SJSA1 (cell line): Measurements from ENCODE around the gene PANX1. TPM values are rescaled to one million over a fixed set of nuclear protein-coding genes. Genes with fewer than 3 reads are reported as not detected.

Source experiments
- DNase-seq, 2 experiments: peaks; one replicate each; pipeline ENCODE4 v3.0.0-alpha.2; 2015 to 2020; ENCODE audit warnings: low spot score in 2 of 2, low read depth in 1 of 2
- H3K27ac ChIP-seq: fragments of 250-450 bp; sonication (Bioruptor Pico); 2 replicates; pipeline ENCODE4 v1.5.1; 2020; ENCODE audit warnings: mild to moderate bottlenecking, moderate library complexity
- H3K27me3 ChIP-seq: fragments of 250-450 bp; sonication (Bioruptor Pico); replicated peaks from 2 replicates; pipeline ENCODE4 v1.5.1; 2020; ENCODE audit warnings: mild to moderate bottlenecking, moderate library complexity
- H3K36me3 ChIP-seq: fragments of 250-450 bp; sonication (Bioruptor Pico); 2 replicates; pipeline ENCODE4 v1.5.1; 2020; ENCODE audit warnings: mild to moderate bottlenecking
- H3K4me1 ChIP-seq: fragments of 250-450 bp; sonication (Bioruptor Pico); replicated peaks from 2 replicates; pipeline ENCODE4 v1.6.1; 2021; ENCODE audit warnings: mild to moderate bottlenecking
- H3K4me3 ChIP-seq: fragments of 250-450 bp; sonication (Bioruptor Pico); 2 replicates; pipeline ENCODE4 v1.5.1; 2020; ENCODE audit warnings: mild to moderate bottlenecking
- H3K9me3 ChIP-seq: fragments of 250-450 bp; sonication (Bioruptor Pico); replicated peaks from 2 replicates; pipeline ENCODE4 v1.5.1; 2020; ENCODE audit warnings: mild to moderate bottlenecking
- total RNA-seq: library from RNA; depleted of rRNA; stranded (reverse); fragments of >200 nt; shearing (Covaris generic); gene quantifications from 2 replicates; pipeline ENCODE4 v1.2.3, GENCODE V29; 2014

The PANX1 gene
- total RNA-seq, 1 experiment from 2014 or later: 36.9 TPM

DNA sequence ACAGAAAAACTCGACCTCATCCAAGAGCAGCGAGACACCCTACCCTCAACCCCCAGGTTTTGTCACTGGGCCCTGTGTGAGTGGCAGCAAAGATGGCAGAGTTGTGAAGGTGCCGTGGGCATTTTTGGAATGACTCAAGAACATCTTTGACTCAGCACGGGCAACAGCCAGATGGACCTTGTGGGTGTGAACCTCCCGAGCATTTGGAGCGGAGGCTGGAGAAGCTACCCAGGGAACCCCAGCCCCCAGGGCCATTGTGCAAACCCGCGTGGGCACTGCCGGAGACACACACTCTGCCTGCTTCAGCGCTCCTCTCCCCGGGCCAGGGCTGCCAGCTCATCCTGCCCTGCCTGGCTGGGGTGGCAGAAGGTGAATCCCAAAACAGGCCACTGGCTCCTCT lies 66.1 kb downstream of the PANX1 start:
- no peaks in the 10 kb centered on the region for H3K27me3 ChIP-seq
- H3K4me1 ChIP-seq: peaks cover 2% of the 10 kb centered on the region
- no peak for DNase-seq
- H3K36me3 ChIP-seq: no peaks in the 10 kb centered on the region
- H3K4me3 ChIP-seq: no peak overlapping the region
- no peak overlapping the region for H3K27ac ChIP-seq
- no peaks in the 10 kb centered on the region for H3K9me3 ChIP-seq

DNA sequence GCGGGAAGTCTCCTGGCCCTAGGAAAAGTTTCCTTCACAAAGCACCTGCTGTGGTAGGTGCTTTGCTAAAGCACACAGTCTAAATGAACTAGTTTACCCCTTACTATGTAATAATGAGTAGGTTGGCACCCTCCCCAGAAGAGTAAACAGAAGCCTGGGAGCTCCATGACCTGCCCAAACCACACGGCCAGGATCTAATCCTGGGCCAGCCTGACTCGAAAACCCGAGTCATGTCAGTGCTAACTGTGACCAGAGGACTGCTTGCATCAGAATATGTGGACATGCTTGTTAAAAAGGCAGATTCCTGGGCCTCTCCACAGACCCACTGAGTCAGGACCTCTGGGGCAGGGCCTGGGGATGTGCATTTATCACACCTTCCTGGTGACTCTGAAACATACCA lies 67.7 kb downstream of the PANX1 start:
- Histone ChIP-seq H3K36me3 (no peaks in the 10 kb centered on the region), H3K4me3 (no peak overlapping the region), H3K27me3 (no peaks in the 10 kb centered on the region), H3K4me1 (peaks cover 16% of the 10 kb centered on the region), H3K27ac (no peak overlapping the region), H3K9me3 (no peaks in the 10 kb centered on the region)
- no peak for DNase-seq

DNA sequence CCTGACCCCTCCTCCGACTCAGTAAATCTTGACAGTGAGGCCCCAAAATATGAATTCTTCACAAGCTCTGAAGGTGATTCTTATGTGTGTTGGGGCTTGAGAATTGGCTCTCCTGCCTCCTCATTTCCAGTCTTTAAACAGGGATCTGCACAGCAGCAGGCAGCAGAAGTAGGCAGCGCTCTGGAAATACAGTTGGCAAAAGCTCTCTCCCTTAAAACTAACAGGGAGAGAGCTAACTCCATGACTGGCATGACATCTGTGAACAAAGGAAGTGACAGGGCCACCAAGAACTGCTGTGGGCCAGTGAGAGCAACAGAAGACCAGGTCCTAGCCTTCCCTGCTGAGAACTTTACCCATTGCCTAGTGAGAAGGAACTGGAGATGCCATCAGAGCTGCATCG lies 70.1 kb downstream of the PANX1 start:
- Histone ChIP-seq H3K4me1 (peaks cover 19% of the 10 kb centered on the region), H3K27ac (no peak overlapping the region), H3K4me3 (no peak overlapping the region), H3K36me3 (no peaks in the 10 kb centered on the region), H3K9me3 (no peaks in the 10 kb centered on the region), H3K27me3 (no peaks in the 10 kb centered on the region)
- no peak for DNase-seq

- no peak overlapping the region for H3K4me3 ChIP-seq
- peaks cover 19% of the 10 kb centered on the region for H3K4me1 ChIP-seq
- no peaks in the 10 kb centered on the region for H3K9me3 ChIP-seq
- H3K27me3 ChIP-seq: no peaks in the 10 kb centered on the region
- peak overlapping the region; percentile 24; the same call in 1 of the 2 replicates for H3K27ac ChIP-seq
- DNase-seq: no peak
- H3K36me3 ChIP-seq: no peaks in the 10 kb centered on the region
These were observed 70.8 kb downstream of the PANX1 start for GRCh38 chr11:94199136-94200130.

GRCh38 chr11:94201004-94201465 lies 72.4 kb downstream of the PANX1 start:
- no peaks in the 10 kb centered on the region for H3K27me3 ChIP-seq
- H3K27ac ChIP-seq: 0 out of 2 replicates have a peak overlapping the region, but pooled peaks have one; percentile 8
- H3K4me3 ChIP-seq: no peak overlapping the region
- no peaks in the 10 kb centered on the region for H3K9me3 ChIP-seq
- DNase-seq: peak; percentile 66 to 67
- no peaks in the 10 kb centered on the region for H3K36me3 ChIP-seq
- peaks cover 19% of the 10 kb centered on the region for H3K4me1 ChIP-seq

DNA sequence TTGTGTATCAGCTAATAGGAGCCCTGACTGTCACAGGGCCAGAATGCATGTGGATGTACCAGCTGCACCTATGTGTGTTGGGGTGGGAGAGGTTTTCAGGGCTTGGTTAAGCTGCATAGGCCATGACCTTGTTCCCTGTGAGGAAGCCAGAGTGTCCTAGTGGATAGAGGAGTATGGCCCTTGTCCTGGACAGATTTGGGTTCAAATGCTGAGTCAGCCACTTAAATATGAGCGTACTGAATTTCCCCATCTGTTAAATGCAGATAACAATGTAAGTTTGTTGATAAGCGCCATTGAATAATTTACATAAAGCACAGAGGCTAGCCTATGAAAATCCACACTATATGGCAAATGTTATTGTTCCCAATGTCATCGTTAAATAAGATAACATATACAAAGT lies 74.4 kb downstream of the PANX1 start:
- DNase-seq: no peak
- H3K4me3 ChIP-seq: no peak overlapping the region
- H3K9me3 ChIP-seq: no peaks in the 10 kb centered on the region
- H3K27ac ChIP-seq: no peak overlapping the region
- no peaks in the 10 kb centered on the region for H3K36me3 ChIP-seq
- peaks cover 19% of the 10 kb centered on the region for H3K4me1 ChIP-seq
- H3K27me3 ChIP-seq: no peaks in the 10 kb centered on the region

DNA sequence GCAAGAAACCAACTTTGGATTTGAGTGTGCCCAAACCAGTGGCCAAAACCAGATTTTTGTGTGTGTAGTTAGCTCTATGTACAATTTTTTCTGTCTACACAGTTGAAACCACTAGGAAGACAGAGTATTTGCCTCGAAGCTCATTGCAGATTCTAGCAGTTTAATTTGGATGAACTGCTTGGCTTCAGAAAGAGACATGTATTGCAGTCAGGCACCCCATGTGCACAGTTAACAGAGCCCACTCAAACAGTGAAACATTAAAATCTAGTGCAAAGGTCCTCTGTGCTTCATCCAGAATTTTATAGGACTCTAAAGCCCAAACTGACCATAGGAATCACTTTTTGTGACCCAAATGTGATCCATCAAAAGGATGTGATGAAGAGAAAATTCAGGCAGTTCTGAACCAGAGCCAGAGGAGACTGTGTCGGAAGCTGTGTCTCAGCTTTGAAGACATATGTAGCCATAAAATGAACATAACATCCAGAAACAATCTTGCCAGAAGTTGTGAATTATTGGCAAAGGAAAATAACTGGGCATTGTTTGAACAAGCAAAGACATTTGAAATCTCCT lies 82.7 kb downstream of the PANX1 start:
- no peaks in the 10 kb centered on the region for H3K9me3 ChIP-seq
- DNase-seq: no peak
- H3K4me1 ChIP-seq: no peaks in the 10 kb centered on the region
- no peak overlapping the region for H3K4me3 ChIP-seq
- H3K27me3 ChIP-seq: no peaks in the 10 kb centered on the region
- H3K36me3 ChIP-seq: no peaks in the 10 kb centered on the region
- no peak overlapping the region for H3K27ac ChIP-seq

DNA sequence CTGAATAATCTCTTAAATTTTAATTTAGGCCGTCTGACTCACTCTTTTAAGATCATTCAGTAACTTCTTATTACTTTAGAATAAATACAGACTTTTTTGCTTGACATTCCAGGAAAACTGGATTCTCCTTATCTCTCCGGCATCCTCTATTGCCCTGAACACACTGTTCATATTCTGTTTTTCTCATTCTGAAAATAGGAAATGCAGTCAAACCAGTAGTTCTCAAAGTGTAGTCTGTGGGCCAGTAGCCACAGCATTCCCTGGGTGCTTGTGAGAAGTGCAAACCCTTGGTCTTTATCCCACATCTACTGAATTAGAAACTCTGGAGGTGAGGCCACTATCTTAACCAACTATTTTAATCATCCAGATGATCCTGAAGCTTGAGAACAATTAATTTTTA lies 84.3 kb downstream of the PANX1 start:
- Histone ChIP-seq H3K27me3 (no peaks in the 10 kb centered on the region), H3K4me1 (no peaks in the 10 kb centered on the region), H3K27ac (no peak overlapping the region), H3K36me3 (no peaks in the 10 kb centered on the region), H3K9me3 (no peaks in the 10 kb centered on the region), H3K4me3 (no peak overlapping the region)
- DNase-seq: no peak

DNA sequence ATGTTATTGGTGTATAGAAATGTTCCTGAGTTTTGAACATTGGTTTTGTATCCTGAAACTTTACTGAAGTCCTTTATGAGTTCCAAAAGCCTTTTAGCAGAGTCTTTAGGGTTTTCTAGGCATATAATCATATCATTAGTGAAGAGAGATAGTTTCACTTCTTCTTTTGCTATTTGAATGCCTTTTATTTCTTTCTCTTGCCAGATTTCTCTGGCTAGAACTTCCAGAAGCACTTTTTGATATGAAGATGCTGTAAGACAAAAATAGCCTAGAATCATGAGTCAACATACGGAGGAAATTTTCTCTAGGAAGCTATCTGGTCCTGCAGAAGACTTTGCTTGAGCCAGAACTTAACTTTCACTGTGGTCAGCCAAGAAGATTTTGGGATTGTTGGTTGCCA lies 89.1 kb downstream of the PANX1 start:
- no peaks in the 10 kb centered on the region for H3K9me3 ChIP-seq
- DNase-seq: no peak
- no peaks in the 10 kb centered on the region for H3K36me3 ChIP-seq
- no peak overlapping the region for H3K27ac ChIP-seq
- no peak overlapping the region for H3K4me3 ChIP-seq
- H3K27me3 ChIP-seq: no peaks in the 10 kb centered on the region
- H3K4me1 ChIP-seq: no peaks in the 10 kb centered on the region

- no peak for DNase-seq
- no peaks in the 10 kb centered on the region for H3K27me3 ChIP-seq
- H3K4me3 ChIP-seq: no peak overlapping the region
- H3K9me3 ChIP-seq: no peaks in the 10 kb centered on the region
- H3K27ac ChIP-seq: no peak overlapping the region
- H3K4me1 ChIP-seq: no peaks in the 10 kb centered on the region
- H3K36me3 ChIP-seq: no peaks in the 10 kb centered on the region
These were observed 89.7 kb downstream of the PANX1 start for GRCh38 chr11:94218372-94218771.

- no peak overlapping the region for H3K27ac ChIP-seq
- H3K9me3 ChIP-seq: no peaks in the 10 kb centered on the region
- no peak overlapping the region for H3K4me3 ChIP-seq
- H3K4me1 ChIP-seq: no peaks in the 10 kb centered on the region
- H3K36me3 ChIP-seq: no peaks in the 10 kb centered on the region
- no peaks in the 10 kb centered on the region for H3K27me3 ChIP-seq
- DNase-seq: no peak
These were observed 91.1 kb downstream of the PANX1 start for GRCh38 chr11:94219771-94220170.

- H3K4me1 ChIP-seq: no peaks in the 10 kb centered on the region
- no peaks in the 10 kb centered on the region for H3K27me3 ChIP-seq
- no peaks in the 10 kb centered on the region for H3K36me3 ChIP-seq
- H3K9me3 ChIP-seq: no peaks in the 10 kb centered on the region
- no peak for DNase-seq
- no peak overlapping the region for H3K4me3 ChIP-seq
- no peak overlapping the region for H3K27ac ChIP-seq
These were observed 95.4 kb downstream of the PANX1 start for GRCh38 chr11:94224078-94224477.
